ENCODE results near the gene PTPRN2. TPM values are rescaled to one million over a fixed set of nuclear protein-coding genes. Genes with fewer than 3 reads are reported as not detected.

The PTPRN2 gene
- total and polyA plus RNA-seq, 2 experiments from 2014 or later, result 0.28 TPM; not detected in 1

- Histone ChIP-seq H3K4me1 (ENCODE audit: low read depth) (no peaks in the 10 kb centered on the region), H3K9me3 (ENCODE audit: low read depth) (no peaks in the 10 kb centered on the region), H3K36me3 (no peaks in the 10 kb centered on the region), H3K27ac (no peak overlapping the region), H3K4me3 (no peak overlapping the region), H3K27me3 (no peaks in the 10 kb centered on the region)
- no peak for DNase-seq (ENCODE audit: low read depth in 1 of 2, low spot score in 1 of 2)
- no peak for TF ChIP-seq CTCF (IDR thresholded peaks at IDR 0.05; ENCODE audit: low read depth, low read length)
These were observed 917.8 kb downstream of the PTPRN2 start for GRCh38 chr7:157669768-157670351.

GRCh38 chr7:157668884-157669767 is 918.5 kb downstream of the PTPRN2 start:
- H3K4me1 ChIP-seq (ENCODE audit: low read depth), result no peaks in the 10 kb centered on the region
- no peak overlapping the region for H3K4me3 ChIP-seq
- H3K27ac ChIP-seq, result no peak overlapping the region
- no peak for DNase-seq (ENCODE audit: low read depth in 1 of 2, low spot score in 1 of 2)
- H3K9me3 ChIP-seq (ENCODE audit: low read depth), result no peaks in the 10 kb centered on the region
- H3K27me3 ChIP-seq, result no peaks in the 10 kb centered on the region
- TF ChIP-seq CTCF (IDR thresholded peaks at IDR 0.05; ENCODE audit: low read depth, low read length), result no peak
- H3K36me3 ChIP-seq, result no peaks in the 10 kb centered on the region

GRCh38 chr7:157668221-157668883 is 919.3 kb downstream of the PTPRN2 start:
- Histone ChIP-seq H3K27me3 (no peaks in the 10 kb centered on the region), H3K36me3 (no peaks in the 10 kb centered on the region), H3K27ac (no peak overlapping the region), H3K4me3 (no peak overlapping the region), H3K4me1 (ENCODE audit: low read depth) (no peaks in the 10 kb centered on the region), H3K9me3 (ENCODE audit: low read depth) (no peaks in the 10 kb centered on the region)
- DNase-seq (ENCODE audit: low read depth in 1 of 2, low spot score in 1 of 2), result no peak
- no peak for TF ChIP-seq CTCF (IDR thresholded peaks at IDR 0.05; ENCODE audit: low read depth, low read length)

GRCh38 chr7:157667731-157668130 is 919.9 kb downstream of the PTPRN2 start:
- Histone ChIP-seq H3K27ac (no peak overlapping the region), H3K27me3 (no peaks in the 10 kb centered on the region), H3K36me3 (no peaks in the 10 kb centered on the region), H3K9me3 (ENCODE audit: low read depth) (no peaks in the 10 kb centered on the region), H3K4me1 (ENCODE audit: low read depth) (no peaks in the 10 kb centered on the region), H3K4me3 (no peak overlapping the region)
- TF ChIP-seq CTCF (IDR thresholded peaks at IDR 0.05; ENCODE audit: low read depth, low read length), result no peak
- no peak for DNase-seq (ENCODE audit: low read depth in 1 of 2, low spot score in 1 of 2)

- H3K4me1 ChIP-seq (ENCODE audit: low read depth), result no peaks in the 10 kb centered on the region
- no peak for TF ChIP-seq CTCF (IDR thresholded peaks at IDR 0.05; ENCODE audit: low read depth, low read length)
- no peak overlapping the region for H3K4me3 ChIP-seq
- H3K27me3 ChIP-seq, result no peaks in the 10 kb centered on the region
- no peaks in the 10 kb centered on the region for H3K36me3 ChIP-seq
- DNase-seq (ENCODE audit: low read depth in 1 of 2, low spot score in 1 of 2), result no peak
- H3K9me3 ChIP-seq (ENCODE audit: low read depth), result no peaks in the 10 kb centered on the region
- no peak overlapping the region for H3K27ac ChIP-seq
These were observed 920.4 kb downstream of the PTPRN2 start for GRCh38 chr7:157667261-157667660.

All from cardiac muscle cell (in vitro differentiated cells and primary cell).